NCI-H2227 (cell line): ENCODE results near the gene CTBP1.

Source experiments
- DNase-seq: peaks from one replicate; lab custom pipeline; 2025; ENCODE audit not compliant: unreplicated experiment; lab: John Stamatoyannopoulos, UW

Gene CTBP1

DNA sequence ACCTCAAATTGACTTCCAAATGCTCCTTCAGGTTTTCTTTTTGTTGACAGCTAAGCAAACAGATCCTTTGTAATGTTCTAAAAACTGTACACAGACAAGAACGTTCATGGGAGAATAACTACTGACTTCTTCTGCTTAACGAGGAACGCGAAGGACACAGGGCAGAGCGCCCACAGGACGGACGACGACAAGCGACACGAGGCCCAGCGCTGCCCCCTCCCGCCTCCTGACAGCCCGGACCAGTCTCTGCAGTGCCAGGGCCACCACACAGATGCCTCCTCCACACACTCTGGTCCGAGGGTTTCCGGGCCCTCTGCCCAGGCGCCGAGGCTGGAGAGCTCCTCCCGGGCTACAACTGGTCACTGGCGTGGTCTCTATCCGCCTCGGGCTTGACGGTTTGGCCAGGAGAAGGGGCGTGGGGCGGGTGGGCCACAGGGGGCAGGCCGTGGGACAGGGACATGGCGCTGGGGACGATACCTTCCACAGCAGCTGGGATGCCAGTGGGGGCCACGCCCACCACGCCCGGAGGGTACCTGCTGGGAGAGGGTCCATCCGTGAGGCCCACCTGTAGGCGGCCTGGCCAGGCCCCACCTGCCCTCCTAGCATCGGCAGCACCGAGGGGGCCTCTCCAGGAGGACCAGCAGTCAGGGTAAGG is 36.9 kb downstream of the CTBP1 start:
- no peak for DNase-seq

DNA sequence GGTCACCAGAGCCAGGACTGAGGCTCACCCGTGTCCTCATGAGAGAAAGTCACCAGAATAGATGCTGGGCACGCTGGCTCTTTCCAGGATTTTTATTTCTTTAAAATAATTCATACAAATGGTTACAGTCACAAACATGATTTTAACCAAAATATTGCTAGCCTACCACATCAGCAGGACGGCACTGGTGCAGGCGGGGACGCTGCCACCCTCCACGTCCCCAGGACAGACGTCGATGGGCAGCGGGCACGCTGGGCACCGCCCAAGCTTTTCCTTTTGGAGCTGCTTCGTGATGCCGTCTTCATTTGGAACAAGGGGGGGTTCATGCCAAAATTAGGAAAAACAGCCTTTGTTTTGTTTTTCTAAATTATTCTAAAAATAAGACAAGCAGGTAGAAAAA is 37.6 kb downstream of the CTBP1 start:
- DNase-seq = no peak

DNA sequence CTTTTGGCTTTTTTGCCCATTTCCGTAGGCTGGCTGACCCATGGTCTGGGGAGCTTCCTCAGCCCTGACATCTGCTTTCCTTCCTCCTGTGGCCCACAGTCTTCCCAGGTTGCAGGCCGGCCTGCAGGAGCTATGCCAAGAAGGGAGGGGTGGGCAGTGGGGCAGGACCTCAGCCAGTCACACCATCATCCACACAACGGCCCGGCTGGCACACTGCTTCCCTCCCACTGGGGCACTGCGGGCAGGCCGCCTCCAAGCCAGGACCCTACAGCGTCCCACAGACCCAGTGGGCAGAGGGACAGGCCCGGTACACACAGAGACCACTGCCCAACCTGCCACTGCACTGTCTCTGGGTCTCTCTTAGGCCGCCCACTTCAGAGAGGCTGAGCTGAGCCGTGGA is 38.0 kb downstream of the CTBP1 start:
- DNase-seq = no peak

DNA sequence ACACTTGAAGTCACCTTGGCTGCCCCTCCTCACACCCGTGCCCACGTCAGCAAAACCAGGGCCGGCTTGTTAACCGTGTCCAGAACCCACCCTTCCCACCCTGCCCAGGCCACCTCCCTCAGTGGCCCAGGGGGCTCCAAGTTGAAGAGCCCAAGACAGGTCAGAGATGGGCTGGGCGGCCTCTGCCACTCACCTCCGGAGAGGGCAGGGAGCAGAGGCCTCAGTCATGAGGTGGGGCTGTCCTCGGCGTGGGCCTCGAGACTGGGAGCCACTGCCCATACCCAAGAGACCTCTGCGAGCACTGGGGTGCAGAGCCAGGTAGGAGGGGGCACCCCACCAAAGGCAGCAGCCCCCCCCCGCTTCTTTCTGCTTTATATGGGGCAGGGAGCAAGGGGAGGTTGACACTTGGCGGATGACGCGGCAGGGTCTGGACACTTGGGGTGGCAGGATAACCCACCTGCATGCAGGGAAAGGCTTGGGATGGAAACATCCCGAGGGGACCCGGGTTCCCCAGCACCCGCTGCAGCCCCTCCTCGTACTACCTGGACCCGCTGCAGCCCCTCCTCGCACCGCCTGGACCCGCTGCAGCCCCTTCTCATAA is 38.6 kb downstream of the CTBP1 start:
- DNase-seq = no peak

DNA sequence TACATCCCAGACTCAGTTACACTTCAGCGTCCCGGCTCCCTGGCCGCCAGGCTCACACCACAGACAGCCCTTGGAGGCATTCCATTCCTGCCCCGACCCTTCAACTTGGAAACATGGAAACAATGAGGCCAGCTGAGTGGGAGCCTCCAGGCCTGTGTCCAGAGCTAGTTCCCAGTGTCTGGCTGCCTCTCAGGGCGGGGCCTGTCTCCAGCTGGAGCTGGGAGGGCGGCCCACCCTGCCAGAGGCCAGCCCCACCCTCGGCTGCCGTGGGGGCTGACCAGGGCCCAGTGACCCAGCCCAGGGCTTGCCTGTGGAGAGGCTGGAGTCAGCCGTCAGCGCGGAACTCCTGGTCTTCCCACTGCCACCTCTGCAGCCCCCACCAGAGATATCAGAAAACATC is 39.1 kb downstream of the CTBP1 start:
- no peak for DNase-seq

DNA sequence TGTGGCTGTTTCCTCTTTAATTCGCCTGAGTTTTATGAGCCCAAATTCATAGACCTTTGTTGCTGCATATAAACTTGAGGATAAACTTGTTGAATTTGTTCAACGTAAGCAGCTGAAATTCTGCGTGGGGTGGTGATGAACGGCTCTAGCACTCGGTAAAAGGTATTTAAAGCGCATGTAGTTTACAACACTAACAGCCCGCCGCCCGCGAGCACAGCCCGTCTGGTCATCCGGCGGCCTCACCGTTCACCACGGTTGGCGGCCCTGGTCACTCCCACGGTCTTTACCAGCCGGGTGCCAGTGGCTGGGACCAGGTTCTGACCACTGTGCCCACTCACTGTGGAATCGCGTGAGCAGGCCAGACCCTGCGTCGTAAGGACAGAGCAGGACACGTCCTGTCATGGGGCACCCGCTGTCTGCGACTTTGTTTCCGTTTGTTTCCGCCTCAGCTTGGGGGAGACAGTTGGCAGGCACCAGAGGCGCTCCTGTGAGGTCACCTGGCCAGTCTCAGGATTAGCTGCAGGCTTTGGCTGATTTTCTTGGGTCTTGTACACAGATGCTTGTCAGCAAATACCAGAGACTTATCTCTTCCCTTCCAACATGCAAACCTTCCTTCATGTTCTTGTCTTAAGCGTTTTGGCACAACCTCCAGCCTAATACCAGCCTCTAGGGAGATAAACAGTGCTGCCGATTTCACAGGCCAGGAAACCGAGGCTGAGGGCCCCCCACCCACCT is 39.8 kb downstream of the CTBP1 start:
- DNase-seq = no peak

DNA sequence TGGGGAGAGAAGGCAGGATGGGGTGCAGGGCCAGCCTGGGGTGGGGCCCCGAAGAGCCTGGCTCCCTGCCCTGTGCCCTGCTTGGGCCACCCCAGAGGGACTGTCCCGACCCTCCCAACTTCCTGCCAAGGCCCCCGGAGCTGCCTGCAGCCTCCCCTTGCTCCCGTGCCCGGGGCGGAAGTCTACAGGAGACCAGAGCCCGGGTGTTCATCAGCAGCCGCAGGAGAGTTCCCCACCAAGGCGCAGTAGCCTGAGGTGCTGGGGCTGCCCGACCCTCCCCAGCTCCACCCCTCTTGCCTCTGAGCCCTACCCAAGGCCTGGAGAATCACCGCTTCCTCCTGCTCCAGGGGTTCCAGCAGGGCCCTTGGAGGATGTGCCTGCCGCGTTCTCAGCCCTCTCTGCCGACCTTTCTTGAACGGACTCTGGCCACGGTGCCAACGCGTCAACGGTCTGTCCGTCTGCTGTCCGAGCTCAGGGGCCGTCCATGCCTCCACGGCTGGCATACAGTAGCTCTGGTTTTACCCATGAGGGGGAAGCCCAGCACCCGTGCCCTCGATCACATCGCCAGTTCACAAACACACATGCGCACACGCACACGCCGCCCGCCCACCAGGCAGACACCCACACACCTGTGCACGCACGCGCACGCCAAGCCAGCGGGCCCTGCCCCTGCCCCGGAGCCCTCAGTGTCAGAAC is 40.5 kb downstream of the CTBP1 start:
- no peak for DNase-seq

DNA sequence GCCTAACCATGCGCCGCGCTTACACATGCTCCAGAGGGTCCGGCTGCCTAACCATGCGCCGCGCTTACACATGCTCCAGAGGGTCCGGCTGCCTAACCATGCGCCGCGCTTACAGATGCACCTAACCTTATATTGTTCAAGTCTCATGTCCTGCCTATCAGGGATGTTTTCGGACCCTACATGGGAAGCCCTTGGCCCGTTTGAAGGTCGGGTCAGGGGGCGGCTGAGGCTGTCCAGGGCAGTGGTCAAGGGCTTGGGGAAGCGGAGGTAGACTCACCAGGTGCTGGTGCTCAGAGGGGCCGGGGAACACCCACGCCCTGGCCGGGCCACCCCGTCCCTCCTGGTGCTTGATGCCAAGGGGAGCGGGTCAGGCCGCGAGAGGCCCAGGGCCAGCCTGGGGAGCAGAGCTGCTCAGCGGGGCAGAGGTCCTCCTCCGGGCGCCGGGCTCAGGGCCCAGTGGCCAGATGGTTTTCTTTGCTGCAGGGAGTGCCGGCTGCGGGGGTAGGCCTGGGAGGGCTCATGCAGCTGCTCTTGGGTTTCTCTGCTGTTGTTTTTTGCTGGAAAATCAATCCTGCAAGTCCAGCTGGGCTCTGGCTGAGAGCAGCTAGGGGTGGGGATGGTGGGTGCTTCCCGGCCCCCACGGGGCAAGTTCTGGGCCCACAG is 41.2 kb downstream of the CTBP1 start:
- no peak for DNase-seq

DNA sequence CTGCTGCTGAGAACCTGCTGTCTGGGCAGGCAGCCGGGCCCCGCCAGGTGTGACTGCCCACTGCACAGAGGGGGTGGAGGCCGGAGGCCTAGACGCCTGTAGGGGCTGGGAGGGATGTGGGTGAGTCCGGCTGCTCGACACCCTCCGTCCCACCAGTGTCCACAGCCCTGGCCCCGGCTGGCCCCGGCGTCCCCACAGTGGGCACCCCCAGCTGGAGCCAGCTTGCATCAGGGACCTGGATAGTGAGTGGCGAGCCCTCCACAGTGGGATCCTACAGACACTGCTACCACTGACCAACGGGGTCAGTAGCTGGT is 41.8 kb downstream of the CTBP1 start:
- DNase-seq = no peak

DNA sequence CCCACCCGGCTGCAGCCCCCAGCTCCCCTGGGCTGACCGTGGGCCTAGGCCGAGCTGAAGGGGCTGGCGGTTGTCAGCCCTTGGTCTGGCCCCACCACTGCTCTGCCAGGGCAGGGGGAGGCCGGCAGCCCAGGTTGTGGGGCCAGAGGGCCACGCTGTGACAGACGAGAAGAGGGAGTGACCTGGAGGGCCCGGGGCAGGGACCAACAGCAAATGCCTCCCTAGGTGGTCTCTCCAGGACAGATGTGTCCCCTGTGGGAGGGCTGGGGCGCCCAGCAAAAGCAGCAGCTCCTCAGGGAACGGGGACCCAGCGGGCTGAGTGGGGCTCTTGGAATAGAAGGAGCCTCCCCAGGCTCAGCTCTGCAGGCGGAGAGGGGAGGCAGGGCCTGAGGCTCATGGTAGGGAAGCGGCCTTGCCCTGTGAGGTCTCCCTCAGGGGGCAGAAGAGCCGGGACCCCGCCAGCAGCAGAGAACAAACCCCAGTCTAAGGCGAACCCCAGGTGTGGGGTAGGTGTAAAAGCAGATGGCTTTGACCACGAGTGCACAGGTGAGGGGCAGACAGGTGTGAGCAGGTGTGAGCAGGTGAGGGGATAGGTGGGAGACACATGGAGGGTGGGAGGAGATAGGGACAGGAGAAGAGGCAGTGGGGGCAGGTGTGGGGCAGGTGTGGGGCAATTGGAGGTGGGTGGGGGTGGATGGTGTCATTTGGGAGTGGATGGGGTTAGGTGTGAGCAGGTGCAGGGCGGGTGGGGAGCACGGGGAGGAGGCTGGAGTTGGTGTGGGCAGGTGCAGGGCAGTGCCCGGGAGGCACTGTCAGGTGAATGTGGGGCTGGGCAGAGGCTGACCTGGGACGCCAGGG is 42.4 kb downstream of the CTBP1 start:
- DNase-seq = no peak

DNA sequence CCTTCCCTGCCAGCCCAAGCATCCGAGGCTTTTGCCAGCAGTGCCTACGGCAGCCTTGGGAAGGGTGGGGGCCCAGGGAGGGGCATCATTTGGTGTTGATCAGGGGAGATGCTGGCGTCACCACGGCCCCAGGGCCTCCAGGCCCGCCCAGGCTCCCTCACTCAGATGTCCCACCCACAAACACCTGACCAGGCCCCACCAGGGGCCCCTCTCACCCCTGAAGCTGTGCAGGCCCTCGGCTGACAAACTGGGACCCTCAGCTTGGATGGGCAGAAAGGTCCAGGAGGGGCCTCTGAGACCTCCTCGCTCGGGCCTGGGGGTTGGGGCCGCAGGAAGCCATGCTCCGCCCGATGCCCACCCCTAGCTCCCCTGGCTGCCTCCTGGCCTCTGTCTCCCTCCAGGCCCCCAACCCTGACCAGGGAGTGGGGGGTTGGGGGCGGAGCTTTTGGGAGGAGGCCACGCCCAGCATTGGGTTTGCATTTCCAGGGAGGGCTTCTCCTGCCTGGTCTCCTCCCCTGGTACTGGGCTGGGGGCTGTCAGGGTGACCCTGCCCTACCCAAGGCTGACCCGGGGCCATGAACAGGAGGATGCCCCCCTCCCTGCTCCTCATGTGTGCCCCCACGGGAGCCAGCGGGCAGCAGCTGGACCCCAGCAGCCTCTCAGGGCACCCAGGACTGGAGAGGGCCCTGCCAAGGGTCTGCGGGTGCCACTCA is 43.2 kb downstream of the CTBP1 start:
- no peak for DNase-seq

DNA sequence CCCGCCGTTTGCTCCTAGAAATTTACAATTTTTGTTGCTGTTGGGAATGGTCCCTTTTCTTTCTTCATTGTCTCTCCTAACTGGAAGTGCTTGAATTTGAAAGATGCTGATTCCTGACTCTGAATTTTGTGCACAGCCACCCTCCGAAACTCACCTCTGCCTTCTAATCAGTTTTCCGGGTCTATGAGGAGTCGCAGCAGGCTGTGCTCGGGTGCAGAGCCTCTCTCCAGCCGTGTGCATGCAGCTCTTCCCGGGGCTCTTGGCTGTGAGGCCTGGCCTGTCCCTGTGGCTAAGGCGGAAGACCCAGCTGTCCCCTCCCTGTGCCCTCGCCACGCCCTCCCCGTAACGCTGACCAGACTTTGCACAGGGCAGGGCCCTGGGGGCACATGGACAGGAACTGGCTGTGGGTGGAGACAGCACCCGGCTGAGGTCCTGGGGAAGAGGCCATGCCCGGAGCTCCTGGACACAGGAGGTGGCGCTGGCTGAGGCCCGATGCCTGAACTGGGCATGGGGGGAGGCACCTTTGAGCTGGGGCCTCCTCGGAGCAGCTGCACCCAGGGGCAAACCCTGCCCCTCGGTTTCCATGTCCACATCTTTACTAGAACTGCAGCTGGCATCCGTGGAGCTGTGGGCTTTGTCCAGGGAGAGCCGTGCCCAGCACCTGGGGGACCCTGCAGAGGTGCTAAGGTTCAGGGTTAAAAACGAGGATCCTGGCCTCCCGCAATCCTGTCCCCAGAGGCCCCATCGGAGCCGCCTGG is 43.9 kb downstream of the CTBP1 start:
- no peak for DNase-seq

DNA sequence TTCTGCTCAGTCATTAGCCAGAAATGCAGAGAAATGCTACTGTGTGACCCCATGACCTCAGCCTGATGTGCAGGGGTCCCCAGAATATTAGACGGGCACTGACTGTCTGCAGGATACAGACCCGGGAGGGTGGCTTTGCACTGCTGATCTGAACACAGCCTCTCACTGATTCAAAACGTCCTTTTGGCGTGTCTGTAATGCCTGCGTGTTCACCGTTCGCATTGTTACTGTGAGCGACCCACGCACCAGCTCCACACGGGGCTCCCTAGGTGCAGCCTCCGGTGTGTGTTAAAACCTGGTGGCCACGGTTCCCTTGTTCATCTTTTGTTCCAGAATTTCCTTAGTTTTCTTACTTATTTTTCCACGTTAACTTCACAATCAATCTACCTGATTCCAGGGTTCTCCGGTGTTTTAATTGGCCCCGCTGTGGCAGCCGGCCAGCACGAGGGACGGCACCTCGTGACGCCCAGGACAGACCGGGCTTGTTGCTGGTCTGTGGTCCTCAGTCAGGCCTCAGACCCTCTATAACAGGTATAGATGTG is 44.6 kb downstream of the CTBP1 start:
- no peak for DNase-seq

DNA sequence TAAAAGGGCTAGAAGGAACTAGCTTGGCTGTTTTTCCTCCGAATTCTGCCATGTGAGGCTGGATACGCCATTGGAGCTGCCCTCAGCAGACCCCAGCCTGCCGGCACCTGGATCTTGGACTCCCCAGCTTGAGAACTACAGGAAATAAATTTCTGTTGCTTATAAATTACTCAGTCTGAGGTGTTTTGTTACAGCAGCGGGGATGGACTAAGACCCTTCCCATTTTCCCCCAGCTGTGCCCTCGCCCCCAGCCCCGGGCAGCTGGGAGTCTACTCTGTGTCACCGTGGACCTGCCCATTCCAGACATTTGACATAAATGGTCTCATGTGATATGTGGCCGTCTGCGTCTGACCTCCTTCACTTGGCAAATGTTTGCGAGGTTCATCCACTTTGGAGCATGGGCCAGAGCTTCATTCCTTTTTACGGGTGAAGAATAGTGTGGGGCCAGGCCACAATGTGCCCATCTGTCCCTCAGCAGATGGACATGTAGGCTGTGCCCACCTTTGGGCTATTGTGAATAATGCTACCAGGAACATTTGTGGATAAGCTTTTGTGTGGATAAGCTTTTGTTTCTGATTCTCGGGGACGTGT is 45.8 kb downstream of the CTBP1 start:
- no peak for DNase-seq

DNA sequence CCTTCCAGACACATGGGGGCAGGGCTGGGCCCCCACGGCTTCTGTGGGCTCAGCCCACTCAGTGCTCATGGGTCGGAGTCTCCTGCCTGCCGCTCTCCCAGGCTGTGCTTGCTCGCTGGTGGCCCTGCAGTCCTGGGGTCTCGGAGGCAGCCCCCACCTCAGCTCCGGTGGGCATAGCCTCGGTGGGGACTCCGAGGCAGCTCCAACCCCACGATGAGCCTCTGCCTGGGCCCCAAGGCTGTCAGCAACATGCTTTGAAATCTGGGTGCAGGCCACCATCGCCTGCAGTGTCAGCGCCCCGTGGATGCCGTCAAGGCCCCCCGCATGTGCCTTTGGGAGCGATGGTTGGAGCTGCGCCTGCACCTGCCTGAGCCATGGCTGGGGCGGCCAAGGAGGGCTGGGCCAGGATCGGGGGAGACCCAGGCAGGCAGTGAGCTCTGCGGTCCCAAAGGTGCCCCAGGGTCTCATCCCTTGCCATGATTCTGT is 46.4 kb downstream of the CTBP1 start:
- DNase-seq = no peak

DNA sequence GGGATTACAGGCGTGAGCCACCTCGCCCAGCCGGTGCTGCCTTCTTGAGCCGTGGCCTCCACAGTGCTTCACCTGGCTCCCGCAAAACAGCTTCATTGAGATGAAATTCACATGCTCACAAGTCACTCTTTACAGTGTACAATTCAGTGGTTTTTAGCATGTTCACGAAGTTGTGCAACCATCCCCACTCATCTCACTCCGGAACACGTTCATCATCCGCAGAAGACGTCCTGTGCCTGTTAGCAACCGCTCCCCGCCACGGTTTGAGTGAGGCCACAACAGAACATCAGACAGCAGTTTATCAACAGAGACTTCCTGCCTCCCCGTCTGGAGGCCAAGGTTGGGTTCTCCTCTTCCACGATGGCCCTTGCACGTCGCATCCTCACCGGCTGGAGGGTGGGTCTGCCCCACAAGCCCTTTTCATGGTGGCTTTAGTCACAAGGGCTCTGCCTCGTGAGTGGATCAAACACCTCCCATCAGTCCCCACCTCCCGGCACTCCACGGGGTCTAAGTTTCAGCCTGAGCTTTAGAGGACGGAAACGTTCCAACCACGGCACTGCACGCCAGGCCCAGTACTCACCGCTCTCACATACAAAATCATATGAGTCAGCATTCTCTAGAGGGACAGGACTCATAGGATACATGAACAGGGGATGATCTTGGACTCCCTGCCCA is 46.9 kb downstream of the CTBP1 start:
- DNase-seq = no peak

DNA sequence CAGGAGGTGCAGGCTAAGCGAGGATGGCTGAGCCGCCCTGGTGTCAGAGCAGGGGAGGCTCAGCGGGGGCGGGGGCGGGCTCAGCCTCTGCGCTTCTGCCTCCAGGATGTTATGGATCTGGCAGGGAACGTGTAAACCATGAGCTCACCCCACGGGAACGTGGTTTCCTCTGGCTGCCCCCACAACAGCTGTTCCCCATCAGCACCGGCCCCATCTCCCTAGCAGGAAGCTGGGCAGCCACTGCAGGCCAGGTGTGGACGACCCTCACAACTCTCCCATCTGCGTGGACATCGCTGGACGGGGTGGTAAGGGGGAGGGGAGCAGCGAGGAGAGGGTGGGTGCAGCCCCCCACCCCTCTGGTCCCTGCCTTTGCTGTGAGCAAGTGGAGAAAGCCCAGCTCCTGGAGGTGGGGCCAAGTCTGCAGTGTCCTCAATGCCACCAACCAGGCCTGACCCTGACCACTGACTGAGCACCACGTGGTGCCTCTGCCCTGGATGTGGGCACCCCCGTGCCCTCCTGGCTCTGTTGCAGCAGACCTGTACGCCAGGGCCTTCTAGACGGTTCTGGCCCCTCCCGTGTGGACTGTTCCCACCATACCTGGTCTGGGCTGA is 48.4 kb downstream of the CTBP1 start:
- no peak for DNase-seq
